ENCODE results near the gene CHRNB2.

CHRNB2 gene

DNA sequence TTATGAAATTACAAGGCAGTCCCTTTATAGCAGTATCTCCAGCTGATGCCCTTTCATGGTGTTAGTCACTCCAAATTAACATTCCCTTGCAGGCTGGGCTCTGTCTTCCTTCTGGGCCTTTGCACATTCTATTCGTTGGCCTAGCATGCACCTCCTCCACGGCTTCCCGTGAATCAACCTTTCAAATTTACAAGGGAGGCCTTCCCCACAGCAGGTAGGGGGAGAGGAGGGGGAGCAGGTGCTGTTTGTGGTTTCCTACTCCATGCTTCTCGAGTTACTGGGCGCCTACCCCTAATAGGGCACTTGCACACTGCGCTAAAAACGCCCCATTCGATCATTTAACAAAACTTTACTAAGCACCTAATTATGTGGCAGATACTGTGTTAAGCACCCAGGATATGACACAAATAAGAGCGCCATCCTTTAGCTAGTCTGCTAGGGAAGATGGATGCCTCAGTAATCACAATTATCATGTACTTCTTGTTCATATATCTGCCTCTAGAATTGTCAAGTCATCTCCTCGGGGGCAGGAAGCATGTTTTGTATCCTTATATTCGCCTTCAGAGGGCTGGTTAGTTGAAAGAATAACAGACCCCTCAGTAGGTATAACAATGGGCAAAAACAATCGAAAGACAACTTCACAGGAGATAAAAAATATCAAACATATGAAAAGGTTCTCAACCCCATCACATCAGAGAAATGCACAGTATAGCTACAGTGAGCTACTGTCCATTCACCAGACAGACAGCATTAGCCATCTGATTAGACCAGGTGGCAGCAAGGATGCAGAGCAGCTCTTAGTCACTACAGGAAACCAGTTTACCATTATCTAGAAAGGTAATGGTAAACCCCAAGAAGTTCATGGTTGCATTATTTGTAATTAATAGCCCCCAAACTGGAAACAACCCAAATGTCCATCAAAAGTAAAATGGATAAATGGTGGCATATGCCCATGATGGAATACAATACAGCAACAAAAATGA lies 42.1 kb downstream of the CHRNB2 start:
- peak; percentile 64 for DNase-seq (ENCODE audit: low spot score)

DNA sequence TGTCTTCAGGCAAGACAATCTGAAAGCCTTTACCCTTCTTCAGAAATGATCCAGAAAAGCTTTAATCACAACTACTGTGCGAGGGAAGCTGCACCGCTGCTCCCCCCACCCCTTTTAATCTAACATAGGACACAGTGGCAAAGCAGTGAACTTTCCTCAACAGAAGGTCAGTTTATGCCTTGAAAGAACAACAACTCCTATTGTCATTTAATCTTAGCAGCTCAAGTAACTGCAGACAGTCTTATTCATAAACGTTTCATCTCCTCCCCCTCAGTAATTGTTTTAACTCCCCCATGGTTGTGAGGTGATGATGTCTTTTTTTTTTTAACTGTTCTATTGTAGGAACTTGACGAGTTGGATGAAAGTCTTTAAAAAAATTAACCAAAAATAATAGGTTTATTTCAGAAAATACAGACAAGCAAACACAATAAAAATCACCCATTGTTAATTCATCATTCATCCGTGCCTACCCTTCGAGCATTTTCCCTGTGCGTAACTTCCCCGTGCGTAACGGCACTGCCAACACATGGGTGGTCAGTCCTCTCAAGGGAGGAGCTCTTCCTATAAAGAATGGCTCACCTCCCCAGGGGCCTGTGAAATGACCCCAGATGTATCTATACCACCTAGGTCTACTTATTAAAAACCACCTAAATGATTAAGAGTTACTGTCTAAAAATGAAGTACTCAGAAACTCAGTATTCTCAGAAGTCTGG lies 43.7 kb downstream of the CHRNB2 start:
- no peak for DNase-seq (ENCODE audit: low spot score)

DNA sequence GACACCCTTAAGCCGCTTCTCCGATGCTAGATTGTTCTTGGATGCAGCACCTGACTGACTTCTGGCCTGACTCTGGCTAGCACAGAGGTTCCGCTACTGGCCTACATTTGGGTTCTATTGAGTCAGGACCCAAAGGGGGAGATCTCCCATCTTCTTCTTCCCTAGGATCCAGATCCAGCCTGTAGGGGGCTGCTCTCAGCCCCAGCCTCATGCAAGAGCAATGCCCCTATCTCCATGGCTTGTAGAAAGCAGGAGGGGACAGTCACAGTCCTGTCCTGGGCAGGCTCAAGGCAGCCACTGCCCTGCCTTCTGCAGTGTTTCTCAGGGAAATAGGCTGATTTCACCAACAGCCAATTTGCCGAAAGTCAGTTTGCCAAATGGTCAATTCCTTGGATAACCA lies 46.7 kb downstream of the CHRNB2 start:
- no peak for DNase-seq (ENCODE audit: low spot score)

DNA sequence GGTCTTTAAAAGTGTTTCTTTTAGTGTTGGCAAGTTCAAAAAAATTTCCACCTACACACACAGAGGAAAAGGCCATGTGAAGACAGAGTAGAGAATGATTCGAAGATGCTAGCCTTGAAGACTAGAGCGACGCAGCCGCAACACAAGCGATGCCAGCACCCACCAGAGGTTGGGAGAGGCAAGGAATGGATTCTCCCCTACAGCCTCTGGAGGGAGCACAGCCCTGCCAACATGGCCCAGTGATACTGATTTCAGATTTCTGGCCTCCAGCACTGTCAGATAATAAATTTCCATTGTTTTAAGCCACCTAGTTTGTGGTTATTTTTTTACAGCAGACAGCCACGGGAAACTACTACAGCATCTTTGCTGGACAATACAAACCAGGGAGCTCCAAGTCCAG lies 47.3 kb downstream of the CHRNB2 start:
- no peak for DNase-seq (ENCODE audit: low spot score)

DNA sequence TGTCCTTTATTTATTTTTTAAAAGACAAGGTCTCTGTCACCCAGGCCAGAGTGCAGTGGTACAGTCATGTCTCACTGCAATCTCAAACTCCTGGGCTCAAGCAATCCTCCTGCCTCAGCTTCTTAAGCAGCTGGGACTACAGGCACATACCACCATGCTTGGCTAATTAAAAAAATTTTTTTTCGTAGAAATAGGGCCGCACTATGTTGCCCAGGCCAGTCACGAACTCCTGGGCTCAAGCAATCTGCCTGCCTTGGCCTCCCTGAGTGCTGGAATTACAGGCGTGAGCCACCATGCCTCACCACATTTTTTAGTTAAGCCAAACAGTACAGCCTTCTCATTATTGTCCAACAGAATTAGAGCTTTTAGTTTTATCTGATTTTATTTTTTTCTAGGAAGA lies 47.8 kb downstream of the CHRNB2 start:
- no peak for DNase-seq (ENCODE audit: low spot score)

DNA sequence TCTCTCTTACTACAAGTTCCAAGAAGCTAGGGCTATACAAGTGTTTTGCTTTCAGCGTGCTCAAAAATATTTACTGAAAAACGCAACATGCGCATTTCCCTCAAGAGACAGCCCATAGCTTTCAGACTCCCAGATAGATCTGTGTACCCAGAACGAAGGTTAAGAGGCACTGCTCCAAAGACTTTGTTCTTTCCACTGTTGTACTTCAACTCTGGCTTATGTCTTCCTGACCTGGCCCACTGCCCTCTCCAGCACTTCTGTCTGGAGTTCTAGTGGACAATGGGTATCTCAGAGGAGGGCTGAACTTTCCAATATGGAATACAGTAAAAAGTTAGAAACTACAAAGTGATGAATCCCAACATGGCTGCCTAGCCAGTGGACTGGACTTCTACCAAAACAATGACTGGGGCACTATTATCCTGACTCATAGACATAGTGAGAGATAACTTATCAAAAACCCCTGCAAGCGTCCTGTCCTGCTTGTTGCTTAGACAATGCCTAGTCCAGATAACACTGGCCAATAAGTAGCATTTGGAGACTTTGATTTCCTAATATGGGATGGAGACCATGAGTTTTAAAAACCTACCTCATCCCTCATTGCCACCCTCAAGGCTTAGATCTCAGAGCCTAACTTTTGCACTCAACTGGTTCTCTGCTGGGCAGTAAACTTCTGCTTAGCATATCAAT lies 49.2 kb downstream of the CHRNB2 start:
- DNase-seq (ENCODE audit: low spot score) = no peak

DNA sequence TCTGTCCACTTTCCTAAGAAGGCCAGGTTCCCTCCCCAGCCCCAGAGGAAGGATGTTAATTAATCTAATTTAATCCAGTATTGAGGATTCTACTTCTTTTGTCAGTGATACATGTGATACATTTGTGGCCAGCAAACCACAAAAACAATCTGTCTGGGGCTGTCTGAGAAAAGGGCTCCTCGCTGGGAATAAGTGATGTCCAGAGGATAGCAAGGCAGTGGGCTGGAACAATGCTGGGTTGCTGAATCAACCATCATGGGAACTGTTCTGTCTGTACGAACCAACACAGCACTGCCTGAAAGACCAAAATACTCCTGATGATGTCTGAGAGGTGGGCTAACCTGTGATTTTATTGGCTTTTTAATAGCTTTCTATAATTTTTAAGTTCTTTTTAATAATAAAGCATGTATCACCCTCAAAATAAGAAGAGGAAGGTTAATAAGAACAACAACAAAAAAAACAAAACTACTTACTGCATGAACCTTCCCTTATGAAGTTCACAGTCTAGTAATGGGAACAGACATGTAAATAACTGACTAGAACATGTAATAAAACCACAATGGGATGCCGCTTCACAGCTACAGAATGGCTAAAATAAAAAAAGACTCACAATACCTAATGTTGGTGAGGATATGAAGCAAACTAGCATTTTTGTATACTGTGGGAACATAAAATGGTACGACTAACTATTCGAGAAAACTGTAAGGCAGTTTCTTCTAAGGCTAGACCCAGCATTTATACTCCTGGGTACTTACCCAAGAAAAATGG lies 51.8 kb downstream of the CHRNB2 start:
- DNase-seq (ENCODE audit: low spot score) = no peak

DNA sequence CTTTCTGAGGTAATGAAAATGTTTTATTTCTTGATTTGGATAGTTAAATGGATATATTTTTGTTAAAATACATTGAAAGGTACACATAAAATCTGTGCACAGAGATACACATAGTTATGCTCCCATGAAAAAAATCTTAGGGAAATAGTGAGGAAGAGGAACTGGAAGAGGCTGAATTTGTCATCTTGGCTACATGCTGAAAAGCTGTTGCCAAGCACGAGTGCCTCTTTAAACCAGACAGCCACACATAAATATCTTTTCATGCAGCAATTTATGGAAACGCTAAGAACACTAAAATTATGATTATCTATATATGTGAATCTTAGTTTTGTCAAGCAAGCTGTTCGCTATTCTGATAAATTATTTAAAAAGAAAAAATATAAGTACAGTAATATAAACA lies 53.2 kb downstream of the CHRNB2 start:
- DNase-seq (ENCODE audit: low spot score) = no peak

DNA sequence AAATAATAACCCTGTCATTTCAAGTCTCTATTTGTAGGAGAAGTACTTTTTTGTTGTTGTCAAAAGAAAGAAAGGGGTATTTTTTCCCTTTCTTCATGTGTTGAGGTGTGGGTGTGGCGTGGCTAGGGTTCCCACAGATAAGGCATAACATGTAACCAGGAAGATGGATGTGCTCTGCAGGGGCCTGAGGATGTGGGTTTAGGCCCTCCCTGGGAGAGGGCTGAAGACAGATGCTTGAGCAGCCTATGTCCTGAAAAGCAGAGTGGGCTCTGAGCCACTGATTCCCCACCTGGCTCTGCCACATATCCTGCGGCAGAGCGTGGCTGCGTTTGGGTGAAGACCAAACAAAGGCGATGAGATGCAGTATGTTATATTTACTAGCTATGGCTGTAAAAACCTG lies 54.3 kb downstream of the CHRNB2 start:
- no peak for DNase-seq (ENCODE audit: low spot score)

DNA sequence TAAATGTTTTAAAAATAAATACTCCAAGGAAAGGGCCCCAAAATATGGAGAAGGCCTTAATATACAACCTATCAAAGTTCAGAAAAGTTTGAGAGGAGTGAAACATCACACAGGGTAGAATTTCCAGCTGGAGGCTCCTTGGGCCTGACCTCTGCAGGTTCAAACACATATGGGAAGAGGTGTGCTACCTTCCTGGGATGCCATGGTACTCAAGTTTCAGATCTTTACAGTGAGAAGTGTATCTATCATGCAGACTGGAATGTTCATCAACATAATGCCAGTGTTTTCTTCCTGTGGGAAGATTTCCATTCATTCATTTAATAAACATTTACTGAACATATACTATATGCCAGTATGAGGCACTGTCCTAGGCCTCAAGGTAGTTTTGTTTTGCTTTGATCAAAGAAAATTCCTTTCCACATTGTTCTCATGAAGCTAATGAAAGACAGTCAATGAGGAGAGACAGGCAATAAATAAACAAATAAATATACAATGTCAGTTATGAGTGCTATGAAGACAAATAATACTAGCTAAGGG lies 55.0 kb downstream of the CHRNB2 start:
- no peak for DNase-seq (ENCODE audit: low spot score)

DNA sequence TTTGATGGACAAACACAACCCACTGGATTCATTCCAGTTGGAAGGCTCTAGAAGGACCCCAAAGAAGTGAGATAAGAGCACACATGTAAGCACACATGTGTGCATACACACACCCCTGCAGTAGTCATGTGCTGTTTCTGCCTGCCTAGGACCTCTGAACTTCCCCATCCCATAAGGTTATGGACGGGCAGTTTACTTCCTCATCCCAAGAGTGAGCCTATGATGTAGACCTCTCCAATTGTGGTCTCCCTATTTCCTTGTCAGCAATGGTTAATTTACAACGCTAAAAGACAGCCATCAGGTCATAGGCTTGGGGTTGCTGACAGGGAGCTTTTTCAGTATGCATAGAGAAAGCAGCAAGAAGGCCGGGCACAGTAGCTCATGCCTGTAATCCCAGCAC lies 55.8 kb downstream of the CHRNB2 start:
- no peak for DNase-seq (ENCODE audit: low spot score)

DNA sequence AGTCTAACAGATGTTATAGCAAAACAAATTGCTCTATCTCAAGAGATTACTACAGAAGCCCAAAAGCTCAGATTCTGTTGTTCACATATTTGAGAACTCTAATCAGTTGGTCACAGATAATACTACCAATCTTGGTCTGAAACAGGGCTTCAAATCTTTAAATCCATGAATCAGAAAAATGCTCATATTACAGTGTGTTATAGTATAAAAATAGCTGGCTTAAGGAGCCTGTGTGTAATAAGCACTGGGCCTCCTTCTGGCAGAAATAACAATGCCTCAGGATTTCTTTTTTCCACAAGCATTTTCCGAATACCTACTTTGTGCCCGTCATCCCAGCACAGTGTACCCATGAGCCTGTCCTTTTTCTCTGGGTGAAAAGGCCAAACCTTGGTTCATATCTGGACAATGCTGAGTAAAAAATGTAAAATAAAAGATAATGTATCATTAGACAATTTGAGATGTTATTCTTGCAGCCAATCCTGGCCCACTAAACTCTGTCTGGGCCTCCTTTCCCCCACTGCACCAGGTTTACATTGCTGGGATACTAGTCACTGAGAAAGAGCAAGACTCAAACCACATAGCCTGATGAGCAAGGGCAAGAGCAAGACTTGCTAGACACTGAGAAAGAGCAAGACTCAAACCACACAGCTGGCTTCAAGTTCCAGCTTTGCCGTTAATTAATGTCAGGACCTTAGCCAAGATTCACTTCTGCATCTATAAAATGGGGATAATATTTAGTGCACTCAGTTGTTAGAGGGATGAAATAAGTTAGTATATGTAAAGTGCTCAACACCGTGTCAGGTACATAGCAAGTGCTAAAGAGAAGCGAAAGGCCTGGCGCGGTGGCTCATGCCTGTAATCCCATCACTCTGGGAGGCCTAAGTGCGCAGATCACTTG lies 57.4 kb downstream of the CHRNB2 start:
- DNase-seq (ENCODE audit: low spot score) = no peak

DNA sequence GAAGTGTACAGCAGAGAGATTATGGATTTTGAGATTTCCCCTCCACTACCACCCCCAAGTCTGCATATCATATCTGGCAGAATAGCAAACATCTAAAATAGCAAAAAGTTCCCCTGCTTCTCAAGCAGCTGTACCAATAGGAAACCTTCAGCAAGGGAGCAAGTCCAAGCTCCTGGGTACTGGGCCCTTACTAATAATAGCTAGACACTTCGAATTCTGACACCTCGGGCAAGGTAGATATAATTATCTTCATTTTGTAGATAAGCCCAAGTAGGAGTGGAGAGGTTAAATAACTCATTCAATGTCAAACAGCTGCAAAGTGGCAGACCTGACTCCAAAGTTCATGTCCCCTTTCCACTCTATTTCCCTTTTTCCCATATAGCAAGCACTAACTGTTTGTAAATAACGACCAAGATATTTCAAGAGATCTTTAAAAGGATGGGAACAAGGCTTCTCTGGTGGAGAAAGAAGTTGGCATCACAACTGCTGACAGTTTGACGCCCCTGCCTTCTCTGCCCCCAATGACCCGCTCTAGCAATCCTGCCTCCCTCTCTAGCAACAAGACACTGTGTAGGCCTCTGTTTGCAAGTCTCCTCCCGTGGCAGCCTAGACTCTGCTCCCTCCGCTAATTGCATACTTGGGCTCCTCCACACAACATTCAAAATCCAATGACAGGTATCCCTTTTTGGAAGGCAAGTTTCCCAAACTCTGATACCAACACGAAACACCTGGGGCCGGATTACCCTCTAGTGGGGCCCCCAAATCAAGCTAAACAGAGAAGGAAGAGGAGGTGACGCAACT lies 59.1 kb downstream of the CHRNB2 start:
- DNase-seq (ENCODE audit: low spot score) = no peak

DNA sequence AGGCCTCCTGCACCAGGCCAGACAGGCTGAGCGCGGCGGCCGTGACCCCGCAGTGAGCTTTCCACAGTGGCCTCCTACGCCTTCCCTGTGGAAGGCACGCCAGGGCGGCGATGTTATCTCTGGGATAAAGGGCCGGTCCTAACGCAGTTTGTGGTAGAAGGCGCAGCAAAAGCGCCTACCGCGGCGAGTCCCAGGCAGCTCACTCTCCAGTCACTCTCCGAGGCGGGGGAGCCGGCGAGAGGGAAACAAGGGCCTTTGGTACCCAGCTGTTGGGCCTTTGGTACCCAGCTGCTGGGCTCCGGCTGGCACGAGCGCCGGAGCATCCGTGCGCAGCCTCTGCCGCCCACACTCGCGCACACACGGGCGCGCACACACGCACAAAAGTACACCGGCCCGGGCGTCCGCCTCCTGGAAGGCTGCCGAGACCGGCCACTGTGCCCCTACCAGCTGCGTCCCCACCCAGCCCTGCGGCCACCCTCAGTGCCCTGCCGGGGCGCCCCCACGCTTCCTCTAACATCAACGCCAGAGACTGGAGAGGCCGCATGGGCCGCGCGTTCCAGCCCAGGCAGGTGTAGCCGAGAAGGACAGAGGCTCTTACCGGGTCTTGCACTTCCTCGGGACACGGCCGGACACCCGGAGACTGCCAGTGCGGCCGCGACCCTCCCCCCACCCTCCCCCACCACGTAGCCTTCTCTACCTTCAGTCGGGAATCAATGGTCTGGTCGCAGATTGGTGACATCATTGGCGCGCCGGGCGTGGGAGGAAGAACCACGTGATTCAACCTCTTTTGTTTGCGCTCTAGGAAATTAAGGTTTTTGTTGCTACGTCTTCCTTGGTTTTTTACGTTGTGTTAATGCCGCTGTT lies 59.9 kb downstream of the CHRNB2 start:
- peak; percentile 90 for DNase-seq (ENCODE audit: low spot score)

DNA sequence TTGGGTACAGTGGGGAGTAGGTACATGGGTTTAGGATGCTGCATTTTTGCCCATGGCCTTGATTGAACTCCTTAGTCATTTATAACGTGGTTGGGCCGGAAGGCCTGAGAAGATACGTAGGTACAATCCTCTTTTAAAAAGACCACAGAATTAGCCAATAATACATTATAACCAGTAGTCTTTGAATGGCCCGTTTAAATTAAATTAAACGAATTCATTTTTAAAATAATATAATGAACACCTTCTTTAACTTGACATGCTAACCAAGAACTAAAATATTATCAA lies 60.5 kb downstream of the CHRNB2 start:
- DNase-seq (ENCODE audit: low spot score) = no peak

DNA sequence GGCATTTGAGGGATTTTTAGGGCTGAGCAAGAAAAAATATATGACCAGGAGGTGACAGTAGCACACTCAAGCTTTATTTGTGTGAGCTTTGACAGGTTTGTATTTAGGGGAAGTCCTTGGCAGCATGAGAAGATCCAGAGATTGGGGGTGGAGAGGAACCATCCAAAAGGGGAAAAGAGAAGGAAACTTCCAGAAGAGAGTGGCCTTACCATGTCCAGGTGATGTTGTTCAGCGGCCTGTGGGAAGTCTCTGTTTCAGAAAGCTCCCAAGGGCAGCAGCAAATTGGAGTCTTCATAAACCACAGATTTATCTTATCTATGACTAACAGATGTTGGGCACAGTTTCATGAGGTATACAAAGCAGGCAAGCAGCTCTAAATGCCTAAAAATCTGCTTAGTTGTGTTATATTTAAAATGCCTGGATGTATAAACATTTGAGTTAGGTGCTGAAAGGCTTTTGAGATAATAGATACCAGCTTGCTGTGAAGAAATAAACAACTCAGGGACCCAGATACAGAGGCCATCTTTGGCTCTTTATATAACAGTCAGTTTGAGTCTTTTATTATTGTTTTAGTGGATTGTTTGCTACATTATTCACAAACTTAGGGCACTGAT lies 61.6 kb downstream of the CHRNB2 start:
- DNase-seq (ENCODE audit: low spot score) = no peak
